Erythroblast (primary cell): ENCODE results near the gene IGF1.

ENCODE experiments used
- GATA1 ChIP-seq: IDR thresholded peaks from 2 replicates; pipeline ENCODE4 v1.6.1; 2011; ENCODE audit warnings: low read depth, mild to moderate bottlenecking, control low read depth, low read length, moderate library complexity
- POLR2A ChIP-seq: IDR thresholded peaks from 2 replicates; pipeline ENCODE4 v1.6.1; 2011; ENCODE audit warnings: mild to moderate bottlenecking, low read length

GRCh38 chr12:102480406-102480805, at the start of gene IGF1:
- TF ChIP-seq POLR2A (no peak), GATA1 (no peak)
